Left lobe of liver (tissue), 2 donors: ENCODE data around the gene EMID1. TPM values are rescaled to one million over a fixed set of nuclear protein-coding genes. Genes with fewer than 3 reads are reported as not detected.
"Not testable (repeated sequence)": the region's sequence is repeated elsewhere in the genome, so short reads cannot be mapped to it uniquely, and the experiment has no call there.

Source experiments
- ATAC-seq: fragments of 200-7000 bp; cut with Tn5 transposase; one replicate; pipeline ENCODE4 v1.9.1; 2020; ENCODE audit warnings: mild to moderate bottlenecking, moderate library complexity
- DNase-seq: peaks from one replicate; pipeline ENCODE4 v3.0.0-alpha.2; 2020; ENCODE audit warnings: low spot score
- total RNA-seq: library from RNA; stranded (reverse); gene quantifications from one replicate; pipeline ENCODE4 v1.2.1, GENCODE V29; 2021
- donor health status: DM: no; HTN: no; CAD: no; lungs with moderate emphysema.
- donor health status: DM: no; HTN: yes; CAD: no.

EMID1 gene
- total RNA-seq, 1 donor from 2014 or later, result 1.3 TPM

GRCh38 chr22:29226351-29226981 is 20.8 kb downstream of the EMID1 start:
- DNase-seq (no peak), ATAC-seq (no peak)

GRCh38 chr22:29230972-29231875 is 25.5 kb downstream of the EMID1 start:
- ATAC-seq (no peak), DNase-seq (no peak)

DNA sequence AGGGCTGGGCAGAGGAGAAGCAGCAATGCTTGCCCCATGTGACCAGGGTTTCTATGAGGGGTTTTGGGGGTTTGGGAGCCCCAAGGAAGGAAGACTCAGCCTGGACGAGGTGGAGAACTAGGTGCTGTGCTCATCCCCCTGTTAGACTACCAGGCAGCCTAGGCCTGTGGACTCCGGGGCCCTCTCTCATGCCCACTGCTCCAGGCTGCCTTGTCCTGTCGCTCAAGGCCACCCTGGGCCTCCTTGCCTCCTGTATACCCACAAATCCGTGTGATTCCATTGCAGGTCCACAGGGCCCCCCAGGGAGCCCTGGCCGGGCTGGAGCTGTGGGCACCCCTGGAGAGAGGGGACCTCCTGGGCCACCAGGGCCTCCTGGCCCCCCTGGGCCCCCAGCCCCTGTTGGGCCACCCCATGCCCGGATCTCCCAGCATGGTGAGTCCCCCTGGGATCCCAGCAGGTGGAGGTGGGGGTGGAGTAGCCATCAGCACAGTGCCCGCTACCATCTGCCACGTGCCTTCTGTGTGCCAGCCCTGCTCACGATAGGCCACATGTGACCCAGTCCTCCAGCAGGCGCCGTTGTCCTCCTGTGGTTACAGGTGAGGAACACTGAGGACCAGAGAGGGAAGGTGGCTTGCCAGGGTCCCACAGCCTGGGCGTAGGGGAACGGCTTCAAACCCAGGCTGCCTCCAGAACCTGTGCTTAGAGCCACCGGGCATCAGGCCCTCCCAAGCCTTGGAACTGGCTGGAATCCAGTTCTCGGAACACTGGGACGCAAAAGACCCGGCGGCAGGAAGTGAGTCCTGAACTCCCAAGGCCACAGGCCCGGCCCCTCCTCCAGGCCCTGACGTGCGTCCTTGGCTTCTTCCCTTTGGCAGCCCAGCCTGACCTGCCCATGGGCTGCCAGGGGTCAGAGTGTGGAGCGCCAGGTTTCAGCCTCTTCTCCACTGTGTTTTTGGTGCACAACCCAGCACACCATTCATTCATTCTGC is 26.6 kb downstream of the EMID1 start:
- peak; percentile 96 for ATAC-seq
- peak; percentile 95 for DNase-seq

GRCh38 chr22:29233277-29233877 is 27.7 kb downstream of the EMID1 start:
- ATAC-seq, result no peak

GRCh38 chr22:29240481-29240880 is 34.8 kb downstream of the EMID1 start:
- ATAC-seq, DNase-seq: not testable (repeated sequence)

More at GRCh38 chr22:29233277-29233877, 27.7 kb downstream of the EMID1 start:
- DNase-seq, result no peak

DNA sequence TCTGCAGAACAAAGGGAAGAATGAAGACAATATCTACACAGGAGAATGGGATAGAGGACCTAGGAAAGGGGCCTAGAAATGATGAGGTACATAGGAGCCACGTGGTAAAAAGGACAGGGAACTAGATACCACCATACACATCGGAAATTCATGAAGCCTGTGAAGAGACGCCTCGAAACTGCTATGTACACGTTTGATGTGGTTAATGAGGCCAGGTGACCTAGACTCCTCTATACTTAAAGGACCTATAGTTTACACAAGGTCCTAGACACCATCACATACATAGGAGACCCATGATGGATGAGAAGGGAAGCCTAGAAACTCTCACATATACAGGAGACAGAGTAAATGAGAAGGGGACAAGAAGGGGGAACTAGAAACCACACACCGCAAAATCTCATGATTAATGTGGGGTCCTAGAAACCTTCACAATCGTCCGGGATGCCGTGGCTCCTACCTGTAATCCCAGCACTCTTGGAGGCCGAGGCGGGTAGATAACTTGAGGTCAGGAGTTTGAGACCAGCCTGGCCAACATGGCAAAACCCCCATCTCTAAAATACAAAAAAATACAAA is 38.3 kb downstream of the EMID1 start:
- no peak for ATAC-seq
- DNase-seq, result no peak

- DNase-seq (no peak), ATAC-seq (peak; percentile 14)
Measured at GRCh38 chr22:29244785-29245625, 39.3 kb downstream of the EMID1 start.

GRCh38 chr22:29245626-29246385 is 40.1 kb downstream of the EMID1 start:
- DNase-seq (peak; percentile 76), ATAC-seq (peak; percentile 99)

- not testable (repeated sequence) for DNase-seq, ATAC-seq
Measured at GRCh38 chr22:29247891-29248290, 42.2 kb downstream of the EMID1 start.

- DNase-seq (no peak), ATAC-seq (no peak)
Measured at GRCh38 chr22:29251265-29251664, 45.6 kb downstream of the EMID1 start.

DNA sequence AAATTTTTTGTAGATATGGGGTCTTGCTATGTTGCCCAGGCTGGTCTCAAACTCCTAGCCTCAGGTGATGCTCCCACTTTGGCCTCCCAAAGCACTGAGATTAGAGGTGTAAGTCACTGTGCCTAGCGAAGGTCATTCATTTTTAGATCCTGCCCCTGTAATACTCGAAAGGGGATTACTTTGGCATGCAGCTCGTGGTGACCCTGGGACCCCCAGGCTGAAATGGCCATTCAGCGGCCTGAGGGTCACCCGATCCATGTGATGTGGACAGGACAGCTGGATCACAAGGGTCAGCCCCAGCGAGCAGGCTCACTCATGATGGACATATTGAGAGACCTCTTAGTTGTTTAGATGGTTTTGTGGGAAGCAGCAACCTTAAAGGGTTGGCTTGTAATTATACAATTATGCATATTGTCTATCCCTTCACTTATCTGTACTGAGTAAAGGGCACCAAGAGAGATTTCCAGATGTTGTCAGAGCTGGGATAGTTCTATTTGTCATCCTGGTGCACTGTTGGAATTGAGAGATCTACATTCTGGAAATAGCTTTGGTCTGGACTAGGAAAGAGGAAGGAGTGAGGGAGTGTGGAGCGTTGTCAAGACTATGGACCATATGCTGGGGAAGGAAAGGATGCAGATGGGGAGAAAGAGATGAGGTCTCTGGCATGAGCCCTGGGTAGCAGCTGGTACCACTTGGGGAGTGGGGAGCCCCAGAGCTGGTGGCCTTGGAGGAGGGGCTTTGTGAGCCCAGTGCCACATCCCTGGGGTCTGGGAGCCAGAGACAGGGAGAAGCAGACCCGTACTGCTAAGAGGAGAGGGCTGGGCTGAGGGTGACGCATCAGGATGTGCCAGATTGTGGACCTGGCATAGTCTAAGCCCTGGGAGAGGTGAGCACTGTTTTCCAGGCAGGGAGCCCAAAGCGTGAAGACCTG is 46.5 kb downstream of the EMID1 start:
- DNase-seq, result peak; percentile 33
- ATAC-seq, result no peak

DNA sequence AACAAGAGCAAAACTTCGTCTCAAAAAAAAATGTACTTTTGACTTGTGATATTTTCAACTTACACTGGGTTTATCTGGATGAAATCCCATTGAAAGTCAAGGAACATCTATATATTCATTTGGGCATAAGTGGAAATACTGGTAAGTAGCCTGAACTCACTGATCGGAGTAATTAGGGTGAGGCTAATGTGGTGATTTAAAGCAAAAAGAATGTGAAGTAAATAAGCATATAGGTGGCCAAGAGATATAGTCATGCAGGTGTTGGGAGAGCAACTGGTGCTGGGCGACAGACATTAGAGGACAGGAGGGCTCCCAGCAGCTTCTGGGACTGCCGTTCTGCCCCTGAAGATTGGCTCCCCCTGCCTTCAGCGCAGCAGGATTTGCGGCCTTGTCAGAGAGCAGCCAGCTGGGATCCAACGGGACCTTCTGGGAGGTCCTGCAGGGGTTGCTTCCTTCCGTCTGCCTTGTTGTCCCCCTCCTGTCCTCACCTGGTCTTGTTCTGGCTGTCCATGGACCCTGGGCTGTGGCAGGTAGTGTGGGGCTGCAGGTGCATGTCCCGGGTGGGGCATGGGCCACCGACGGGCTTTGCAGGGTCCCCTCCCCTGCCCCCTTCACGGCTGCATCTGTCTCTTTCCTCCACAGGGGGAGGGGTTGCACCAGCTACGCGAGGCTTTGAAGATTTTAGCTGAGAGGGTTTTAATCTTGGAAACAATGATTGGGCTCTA is 48.0 kb downstream of the EMID1 start:
- no peak for ATAC-seq
- DNase-seq, result peak; percentile 40

DNA sequence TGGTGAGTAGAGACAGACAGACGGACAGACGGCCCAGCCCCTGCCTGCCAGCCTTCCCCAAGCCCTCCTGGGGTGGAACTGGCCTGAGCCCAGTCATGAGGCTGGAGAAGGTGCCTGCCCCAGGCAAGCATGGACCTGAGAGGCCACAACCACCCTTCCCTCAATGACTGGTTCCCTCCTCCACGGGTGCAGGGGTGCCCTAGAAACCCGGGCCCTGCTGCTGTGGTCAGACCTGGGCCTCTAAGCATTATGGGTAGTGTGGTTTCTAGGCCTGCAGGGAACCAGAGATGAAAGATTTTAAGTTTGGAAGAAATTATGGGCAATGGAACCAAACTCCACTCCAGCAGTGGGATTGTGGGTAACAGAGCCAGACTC is 48.6 kb downstream of the EMID1 start:
- ATAC-seq (no peak), DNase-seq (peak; percentile 24)

DNA sequence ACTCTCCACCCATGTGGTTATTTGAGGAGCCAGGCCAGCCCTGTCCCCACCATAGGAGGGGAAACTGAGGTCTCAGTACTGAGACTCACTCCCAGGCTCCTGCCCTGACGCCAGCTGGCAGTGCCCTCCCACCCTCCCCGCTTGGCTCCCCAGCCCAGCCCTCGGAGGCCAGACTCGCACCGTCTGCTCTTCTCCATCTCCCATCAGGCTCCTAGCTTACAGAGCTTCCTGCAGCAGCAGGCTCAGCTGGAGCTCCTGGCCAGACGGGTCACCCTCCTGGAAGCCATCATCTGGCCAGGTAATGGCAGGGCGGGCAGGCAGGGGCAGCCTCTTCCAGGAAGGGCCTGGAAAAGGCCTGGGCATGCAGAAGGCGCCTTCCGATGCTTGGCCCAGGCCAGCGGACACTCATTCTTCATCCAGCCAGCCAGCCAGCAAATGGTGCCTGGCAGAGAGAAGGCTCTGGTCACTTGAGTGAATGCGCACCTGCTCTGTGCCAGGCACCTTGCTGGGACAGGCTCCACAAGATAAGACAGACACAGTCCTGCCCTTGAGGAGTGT is 49.4 kb downstream of the EMID1 start:
- ATAC-seq (no peak), DNase-seq (peak; percentile 38)

GRCh38 chr22:29256606-29257325 is 51.1 kb downstream of the EMID1 start:
- ATAC-seq (no peak), DNase-seq (peak; percentile 33)

DNA sequence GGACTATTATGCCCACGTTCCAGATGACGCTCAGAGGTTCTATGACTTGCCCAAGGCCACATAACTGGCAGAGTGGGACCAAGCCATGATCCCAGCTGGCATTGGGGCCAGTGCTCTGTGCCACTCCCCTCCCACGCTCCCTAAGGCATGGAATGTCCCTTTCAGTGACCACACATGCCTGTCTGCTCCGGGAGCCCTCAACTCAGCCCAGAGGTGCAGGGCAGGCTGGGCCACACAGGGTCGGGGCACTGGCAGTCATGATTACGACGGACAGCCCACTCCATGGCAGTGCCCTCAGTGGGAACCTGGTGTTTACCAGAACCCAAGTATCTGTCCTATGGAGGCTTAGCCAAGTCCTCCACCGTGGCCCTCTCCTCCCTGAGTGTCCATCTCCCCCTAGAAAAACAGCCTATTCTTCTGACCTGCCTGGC is 52.1 kb downstream of the EMID1 start:
- ATAC-seq (no peak), DNase-seq (peak; percentile 32)
